H9 (cell line): ENCODE results near the gene NACC2. TPM values are rescaled to one million over a fixed set of nuclear protein-coding genes. Genes with fewer than 3 reads are reported as not detected.

Experiments
- DNase-seq: peaks from one replicate; pipeline ENCODE4 v3.0.0-alpha.2; 2017
- H2AFZ ChIP-seq: one replicate; pipeline ENCODE4 v1.6.1; 2013; ENCODE audit warnings: mild to moderate bottlenecking, low read length, control low read depth, moderate library complexity
- H2AK5ac ChIP-seq: 2 replicates; pipeline ENCODE4 v1.6.1; 2013; ENCODE audit warnings: low read length, control low read depth, mixed read lengths; ENCODE audit not compliant: insufficient read length
- H2BK120ac ChIP-seq: one replicate; pipeline ENCODE4 v1.6.1; 2013; ENCODE audit warnings: low read depth, mild to moderate bottlenecking, low read length, control low read depth, inconsistent platforms; ENCODE audit not compliant: poor library complexity, severe bottlenecking
- H2BK12ac ChIP-seq: 2 replicates; pipeline ENCODE4 v1.6.1; 2013; ENCODE audit warnings: low read length, control low read depth, mixed read lengths, low read depth; ENCODE audit not compliant: insufficient read length
- H2BK15ac ChIP-seq: 2 replicates; pipeline ENCODE4 v1.6.1; 2013; ENCODE audit warnings: low read depth, low read length, control low read depth
- H2BK20ac ChIP-seq: one replicate; pipeline ENCODE4 v1.6.1; 2013; ENCODE audit warnings: low read depth, mild to moderate bottlenecking, low read length, control low read depth, inconsistent platforms; ENCODE audit not compliant: poor library complexity, severe bottlenecking
- H2BK5ac ChIP-seq: 2 replicates; pipeline ENCODE4 v1.6.1; 2013; ENCODE audit warnings: low read length, control low read depth, mixed read lengths; ENCODE audit not compliant: insufficient read length
- H3K14ac ChIP-seq: 2 replicates; pipeline ENCODE4 v1.6.1; 2013; ENCODE audit warnings: low read length, control low read depth; ENCODE audit not compliant: insufficient read depth
- H3K18ac ChIP-seq: 2 replicates; pipeline ENCODE4 v1.6.1; 2013; ENCODE audit warnings: low read depth, mild to moderate bottlenecking, mixed read lengths, low read length, control low read depth; ENCODE audit not compliant: insufficient read length
- H3K23ac ChIP-seq: 2 replicates; pipeline ENCODE4 v1.6.1; 2013; ENCODE audit warnings: low read length, control low read depth, mixed read lengths, low read depth; ENCODE audit not compliant: insufficient read length
- H3K23me2 ChIP-seq: 2 replicates; pipeline ENCODE4 v1.6.1; 2013; ENCODE audit warnings: low read depth, mild to moderate bottlenecking, mixed read lengths, low read length, control low read depth; ENCODE audit not compliant: insufficient read length, poor library complexity, severe bottlenecking
- H3K27ac ChIP-seq: 2 replicates; pipeline ENCODE4 v1.5.1; 2013; ENCODE audit warnings: low read length, control low read depth, mixed read lengths, low read depth; ENCODE audit not compliant: insufficient read length
- H3K27me3 ChIP-seq: 2 replicates; pipeline ENCODE4 v1.6.1; 2013; ENCODE audit warnings: low read length, control low read depth, inconsistent platforms; ENCODE audit not compliant: insufficient read depth
- H3K4ac ChIP-seq: 2 replicates; pipeline ENCODE4 v1.6.1; 2013; ENCODE audit warnings: low read depth, mild to moderate bottlenecking, control low read depth, inconsistent platforms, low read length, moderate library complexity
- H3K4me1 ChIP-seq: 2 replicates; pipeline ENCODE4 v1.6.1; 2013; ENCODE audit warnings: low read length, control low read depth, inconsistent platforms; ENCODE audit not compliant: insufficient read depth
- H3K4me2 ChIP-seq: 2 replicates; pipeline ENCODE4 v1.6.1; 2013; ENCODE audit warnings: low read length, control low read depth, mixed read lengths; ENCODE audit not compliant: insufficient read length, insufficient read depth
- H3K56ac ChIP-seq: 2 replicates; pipeline ENCODE4 v1.6.1; 2013; ENCODE audit warnings: low read depth, mild to moderate bottlenecking, mixed read lengths, low read length, control low read depth; ENCODE audit not compliant: insufficient read length
- H3K79me1 ChIP-seq: 2 replicates; pipeline ENCODE4 v1.6.1; 2013; ENCODE audit warnings: low read depth, mild to moderate bottlenecking, moderate library complexity, low read length, control low read depth, inconsistent platforms; ENCODE audit not compliant: insufficient read depth, poor library complexity, severe bottlenecking
- H3K79me2 ChIP-seq: 2 replicates; pipeline ENCODE4 v1.6.1; 2013; ENCODE audit warnings: low read length, control low read depth, inconsistent platforms; ENCODE audit not compliant: insufficient read depth
- H3K9ac ChIP-seq: 2 replicates; pipeline ENCODE4 v1.6.1; 2013; ENCODE audit warnings: low read length, control low read depth, mixed read lengths; ENCODE audit not compliant: insufficient read length; ENCODE audit errors: extremely low read depth
- H3K9me3 ChIP-seq: one replicate; pipeline ENCODE4 v1.6.1; 2013; ENCODE audit warnings: low read depth, low read length, inconsistent platforms; ENCODE audit not compliant: control insufficient read depth
- H3T11ph ChIP-seq: one replicate; pipeline ENCODE4 v1.6.1; 2013; ENCODE audit warnings: mild to moderate bottlenecking, low read length, control low read depth, inconsistent platforms
- H4K20me1 ChIP-seq: one replicate; pipeline ENCODE4 v1.6.1; 2013; ENCODE audit not compliant: control insufficient read depth, insufficient read length, insufficient read depth
- H4K5ac ChIP-seq: 2 replicates; pipeline ENCODE4 v1.6.1; 2013; ENCODE audit warnings: low read depth, mild to moderate bottlenecking, mixed read lengths, low read length, control low read depth; ENCODE audit not compliant: insufficient read length
- H4K8ac ChIP-seq: replicated peaks from 2 replicates; pipeline ENCODE4 v1.6.1; 2013; ENCODE audit warnings: low read length, control low read depth, mixed read lengths, low read depth; ENCODE audit not compliant: insufficient read length
- H4K91ac ChIP-seq: 2 replicates; pipeline ENCODE4 v1.6.1; 2013; ENCODE audit warnings: low read depth, mild to moderate bottlenecking, moderate library complexity, mixed read lengths, low read length, control low read depth; ENCODE audit not compliant: insufficient read length
- H3K27ac Mint-ChIP-seq, 3 experiments: 2 replicates in 2 of 3; 3 replicates in 1 of 3; pipeline ENCODE4 v1.8.0; 2020 to 2021; ENCODE audit warnings: mixed read lengths in 3 of 3, mild to moderate bottlenecking in 1 of 3, moderate library complexity in 1 of 3
- H3K27me3 Mint-ChIP-seq: 2 replicates; pipeline ENCODE4 v1.8.0; 2021; ENCODE audit warnings: low read depth, mild to moderate bottlenecking, moderate library complexity, mixed read lengths
- H3K36me3 Mint-ChIP-seq, 3 experiments: 2 replicates in 2 of 3; 3 replicates in 1 of 3; pipeline ENCODE4 v1.8.0; 2020 to 2021; ENCODE audit warnings: low read depth in 3 of 3, mixed read lengths in 3 of 3; ENCODE audit not compliant: insufficient read depth in 1 of 3
- H3K4me1 Mint-ChIP-seq, 2 experiments: 2 replicates each; pipeline ENCODE4 v1.8.0; 2020; ENCODE audit warnings: mixed read lengths in 2 of 2
- H3K4me3 Mint-ChIP-seq, 2 experiments: 2 replicates in 1 of 2; 3 replicates in 1 of 2; pipeline ENCODE4 v1.8.0; 2020 to 2021; ENCODE audit warnings: mild to moderate bottlenecking in 2 of 2, mixed read lengths in 2 of 2, moderate library complexity in 1 of 2
- H3K9me3 Mint-ChIP-seq, 2 experiments: 2 replicates in 1 of 2; 3 replicates in 1 of 2; pipeline ENCODE4 v1.8.0; 2020; ENCODE audit warnings: mild to moderate bottlenecking in 2 of 2, mixed read lengths in 2 of 2, moderate library complexity in 1 of 2
- CTCF ChIP-seq: fragments of 200-600 bp; sonication (generic); conservative IDR thresholded peaks from 3 replicates; pipeline ENCODE4 v1.8.0; 2021; ENCODE audit warnings: antibody characterized with exemption, mild to moderate bottlenecking
- WGBS: extraction: QIAGEN DNeasy Blood & Tissue Kit; methylation state at CpG from one replicate; pipeline ENCODE4 v1.1.7; 2013; ENCODE audit warnings: missing lambda C conversion rate, low lambda C conversion rate, mixed read lengths; ENCODE audit not compliant: insufficient read length; ENCODE audit errors: extremely low coverage; 5-methylcytosine and 5-hydroxymethylcytosine counted together
- total RNA-seq: library from RNA; stranded (reverse); gene quantifications from 2 replicates; pipeline ENCODE4 v1.2.1, GENCODE V29; 2021

Gene NACC2
- total RNA-seq, 1 experiment from 2014 or later: 11.5 TPM

- Mint-ChIP-seq H3K4me1 (peaks cover 28 to 36% of the 10 kb centered on the region in 2 experiments), H3K27me3 (no peaks in the 10 kb centered on the region), H3K9me3 (no peaks in the 10 kb centered on the region), H3K27ac (no peak overlapping the region; a peak in 1 of 7 replicates), H3K36me3 (peaks cover 1 to 17% (median 14%) of the 10 kb centered on the region in 3 experiments; a peak in 5 of 7 replicates), H3K4me3 (no peak overlapping the region)
- H3K56ac ChIP-seq: no peak overlapping the region
- no peak overlapping the region for H2BK12ac ChIP-seq
- no peak overlapping the region for H4K8ac ChIP-seq
- H4K5ac ChIP-seq: no peak overlapping the region
- TF ChIP-seq CTCF: no peak
- no peak overlapping the region; the same call in 1 of the 2 replicates for H3K14ac ChIP-seq
- H3K79me2 ChIP-seq: no peaks in the 10 kb centered on the region
- no peak for DNase-seq
- no peak overlapping the region for H3K4ac ChIP-seq
- no peak overlapping the region for H2AK5ac ChIP-seq
- H2AFZ ChIP-seq: no peak overlapping the region
- H3K23me2 ChIP-seq: no peaks in the 10 kb centered on the region
- H2BK5ac ChIP-seq: no peak overlapping the region
- H3K27me3 ChIP-seq: no peaks in the 10 kb centered on the region
- WGBS: no CpG with 5 or more reads among the region's 22 CpGs
- H2BK20ac ChIP-seq: no peak overlapping the region
- H3K4me1 ChIP-seq: no peaks in the 10 kb centered on the region; the same call in 1 of the 2 replicates
- H3K79me1 ChIP-seq: no peaks in the 10 kb centered on the region
- H4K91ac ChIP-seq: no peak overlapping the region
- H3K27ac ChIP-seq: no peak overlapping the region
- no peak overlapping the region for H2BK120ac ChIP-seq
- H3K9ac ChIP-seq: no peak overlapping the region
- no peak overlapping the region for H2BK15ac ChIP-seq
- no peak overlapping the region for H3T11ph ChIP-seq
- H3K4me2 ChIP-seq: no peak overlapping the region
- no peaks in the 10 kb centered on the region for H3K9me3 ChIP-seq
- H4K20me1 ChIP-seq: no peaks in the 10 kb centered on the region
- H3K23ac ChIP-seq: no peak overlapping the region
- H3K18ac ChIP-seq: no peak overlapping the region
Observed at GRCh38 chr9:136111190-136111589, 16.1 kb upstream of the NACC2 start.
